H1 (cell line): ENCODE measurements around the gene CBL. TPM values are rescaled to one million over a fixed set of nuclear protein-coding genes. Genes with fewer than 3 reads are reported as not detected.

Experiments
- CTCF ChIA-PET: fragments of 300-600 bp; sonication (Branson Sonifier 250); formaldehyde crosslinking; loops from one replicate; lab custom pipeline; 2021; ENCODE audit not compliant: partially characterized antibody; lab: Charles Lee
- POLR2A ChIA-PET: fragments of 300-600 bp; sonication (Branson Sonifier 250); formaldehyde crosslinking; loops from one replicate; lab custom pipeline; 2021; ENCODE audit warnings: inconsistent platforms; ENCODE audit not compliant: partially characterized antibody; lab: Charles Lee
- DNase-seq, 2 experiments: peaks; one replicate each; pipeline versions ENCODE4 v3.0.0 to v3.0.0-alpha.2; 2010 to 2022; ENCODE audit warnings: low spot score in 2 of 2, low read depth in 1 of 2, mixed read lengths in 1 of 2
- FAIRE-seq: peaks from 2 replicates; lab custom pipeline; 2011; peaks lifted over from hg19 to GRCh38; lab: Jason Lieb, UNC
- H2AFZ ChIP-seq: 2 replicates; pipeline ENCODE4 v1.8.1; 2012; ENCODE audit warnings: low read length, inconsistent platforms
- H2AK5ac ChIP-seq: 2 replicates; pipeline ENCODE4 v1.6.1; 2013; ENCODE audit warnings: low read depth, low read length
- H2BK120ac ChIP-seq: replicated peaks from 2 replicates; pipeline ENCODE3; 2013; ENCODE audit warnings: low read depth, low read length, inconsistent platforms
- H2BK12ac ChIP-seq: 2 replicates; pipeline ENCODE4 v1.6.1; 2013; ENCODE audit warnings: low read depth, low read length
- H2BK15ac ChIP-seq: 2 replicates; pipeline ENCODE4 v1.6.1; 2013; ENCODE audit warnings: low read length
- H2BK20ac ChIP-seq: 2 replicates; pipeline ENCODE4 v1.6.1; 2013; ENCODE audit warnings: low read length
- H2BK5ac ChIP-seq: 2 replicates; pipeline ENCODE4 v1.6.1; 2013; ENCODE audit warnings: low read depth, low read length
- H3K14ac ChIP-seq: 2 replicates; pipeline ENCODE4 v1.6.1; 2013; ENCODE audit warnings: inconsistent platforms; ENCODE audit not compliant: insufficient read length
- H3K18ac ChIP-seq: 2 replicates; pipeline ENCODE4 v1.6.1; 2013; ENCODE audit warnings: low read length; ENCODE audit errors: extremely low read depth
- H3K23ac ChIP-seq: 2 replicates; pipeline ENCODE4 v1.6.1; 2013; ENCODE audit warnings: inconsistent platforms; ENCODE audit not compliant: insufficient read length
- H3K23me2 ChIP-seq: 2 replicates; pipeline ENCODE4 v1.6.1; 2013; ENCODE audit warnings: low read depth, low read length
- H3K27ac ChIP-seq: 2 replicates; pipeline ENCODE4 v1.6.1; 2011; ENCODE audit warnings: low read depth, low read length, inconsistent platforms
- H3K27me3 ChIP-seq, 4 experiments: replicated peaks in 1 of 4; 1 replicate in 1 of 4; 2 replicates in 3 of 4; pipeline versions ENCODE4 v1.6.1 to v1.8.1; 2011 to 2013; ENCODE audit warnings: low read length in 3 of 4, mild to moderate bottlenecking in 3 of 4, inconsistent platforms in 2 of 4, mixed read lengths in 2 of 4, moderate library complexity in 1 of 4; ENCODE audit not compliant: control insufficient read depth in 3 of 4, insufficient read depth in 3 of 4; ENCODE audit errors: extremely low read depth in 1 of 4
- H3K36me3 ChIP-seq, 4 experiments: 2 replicates each; pipeline versions ENCODE4 v1.6.1 to v1.8.1; 2011 to 2013; ENCODE audit warnings: mild to moderate bottlenecking in 4 of 4, low read length in 3 of 4, moderate library complexity in 2 of 4, control low read depth in 1 of 4, inconsistent platforms in 1 of 4; ENCODE audit not compliant: insufficient read depth in 4 of 4, control insufficient read depth in 2 of 4
- H3K4ac ChIP-seq: replicated peaks from 2 replicates; pipeline ENCODE3; 2013; ENCODE audit warnings: low read length, low read depth, mixed read lengths, inconsistent platforms; ENCODE audit not compliant: insufficient read length
- H3K4me1 ChIP-seq, 4 experiments: replicated peaks in 1 of 4; 1 replicate in 1 of 4; 2 replicates in 3 of 4; pipeline versions ENCODE4 v1.6.1 to v1.8.1; 2011 to 2013; ENCODE audit warnings: low read length in 3 of 4, inconsistent platforms in 2 of 4, mixed read lengths in 1 of 4; ENCODE audit not compliant: insufficient read depth in 4 of 4, control insufficient read depth in 3 of 4
- H3K4me2 ChIP-seq, 2 experiments: 2 replicates each; pipeline versions ENCODE4 v1.6.1 to v1.8.1; 2011 to 2013; ENCODE audit warnings: low read depth in 2 of 2, low read length in 2 of 2, control low read depth in 1 of 2, inconsistent platforms in 1 of 2, mild to moderate bottlenecking in 1 of 2; ENCODE audit not compliant: insufficient read depth in 1 of 2
- H3K4me3 ChIP-seq, 4 experiments: fragments of 200-600, 300-600 bp in 1 of 4; sonication (generic), shearing (Covaris generic), sonication (Bioruptor Twin) in 1 of 4; 2 replicates each; pipeline versions ENCODE4 v1.5.1 to v1.8.1; 2011 to 2016; ENCODE audit warnings: low read length in 4 of 4, low read depth in 3 of 4, control low read depth in 2 of 4, inconsistent platforms in 2 of 4, mild to moderate bottlenecking in 2 of 4, mixed read lengths in 1 of 4, moderate library complexity in 1 of 4; ENCODE audit not compliant: insufficient read depth in 2 of 4; ENCODE audit errors: extremely low read depth in 1 of 4
- H3K56ac ChIP-seq: replicated peaks from 2 replicates; pipeline ENCODE3; 2013; ENCODE audit warnings: low read depth, mild to moderate bottlenecking, mixed read lengths, low read length, inconsistent platforms; ENCODE audit not compliant: insufficient read length
- H3K79me1 ChIP-seq: 2 replicates; pipeline ENCODE4 v1.6.1; 2013; ENCODE audit warnings: low read depth, low read length, control low read depth
- H3K79me2 ChIP-seq, 2 experiments: 2 replicates each; pipeline versions ENCODE4 v1.6.1 to v1.8.1; 2012 to 2013; ENCODE audit warnings: low read length in 2 of 2, mild to moderate bottlenecking in 2 of 2, inconsistent platforms in 1 of 2; ENCODE audit not compliant: insufficient read depth in 2 of 2, control insufficient read depth in 1 of 2
- H3K9ac ChIP-seq, 4 experiments: replicated peaks in 1 of 4; 1 replicate in 1 of 4; 2 replicates in 3 of 4; pipeline versions ENCODE4 v1.6.1 to v1.8.1; 2011 to 2013; ENCODE audit warnings: low read depth in 3 of 4, low read length in 3 of 4, control low read depth in 2 of 4, mild to moderate bottlenecking in 2 of 4, moderate library complexity in 2 of 4, inconsistent platforms in 1 of 4; ENCODE audit errors: extremely low read depth in 1 of 4
- H3K9me3 ChIP-seq, 2 experiments: 2 replicates each; pipeline versions ENCODE4 v1.6.1 to v1.8.1; 2012 to 2013; ENCODE audit warnings: mild to moderate bottlenecking in 2 of 2, moderate library complexity in 2 of 2, control low read depth in 1 of 2, inconsistent platforms in 1 of 2, low read depth in 1 of 2, low read length in 1 of 2, mixed read lengths in 1 of 2; ENCODE audit not compliant: insufficient read depth in 2 of 2
- H4K20me1 ChIP-seq, 2 experiments: replicated peaks in 1 of 2; 2 replicates each; pipeline versions ENCODE3 to v1.8.1; 2011 to 2013; ENCODE audit warnings: inconsistent platforms in 2 of 2, low read length in 2 of 2, mild to moderate bottlenecking in 1 of 2; ENCODE audit not compliant: insufficient read depth in 2 of 2, control insufficient read depth in 1 of 2
- H4K5ac ChIP-seq: 2 replicates; pipeline ENCODE4 v1.6.1; 2013; ENCODE audit warnings: low read length, low read depth, mixed read lengths, inconsistent platforms; ENCODE audit not compliant: insufficient read length
- H4K8ac ChIP-seq: 2 replicates; pipeline ENCODE4 v1.8.0; 2013; ENCODE audit warnings: mild to moderate bottlenecking, moderate library complexity, low read length, inconsistent platforms; ENCODE audit not compliant: insufficient read depth; ENCODE audit errors: extremely low read depth
- H4K91ac ChIP-seq: replicated peaks from 2 replicates; pipeline ENCODE3; 2013; ENCODE audit warnings: low read length, mixed read lengths, inconsistent platforms; ENCODE audit not compliant: insufficient read length
- ASH2L ChIP-seq: fragments of 200-600, 300-600 bp; sonication (generic); IDR thresholded peaks from one replicate; pipeline ENCODE4 v1.7.1; 2017; ENCODE audit warnings: low read length
- ATF2 ChIP-seq: IDR thresholded peaks from 2 replicates; pipeline ENCODE4 v1.6.1; 2012; ENCODE audit warnings: low read length, inconsistent platforms
- CBX8 ChIP-seq: fragments of 300-800, 300-1000 bp; sonication (generic); IDR thresholded peaks from 2 replicates; pipeline ENCODE4 v1.7.1; 2016; ENCODE audit warnings: low read depth, low read length, borderline replicate concordance
- CHD1 ChIP-seq: IDR thresholded peaks from 2 replicates; pipeline ENCODE4 v1.6.1; 2012; ENCODE audit warnings: low read depth, low read length, improper control_type of control experiment
- CHD2 ChIP-seq: IDR thresholded peaks from 2 replicates; pipeline ENCODE4 v1.6.1; 2012; ENCODE audit warnings: low read length, improper control_type of control experiment
- E2F6 ChIP-seq: IDR thresholded peaks from 2 replicates; pipeline ENCODE4 v1.6.1; 2012; ENCODE audit warnings: inconsistent platforms
- FOSL1 ChIP-seq: IDR thresholded peaks from 2 replicates; pipeline ENCODE4 v1.6.1; 2011; ENCODE audit warnings: mild to moderate bottlenecking, low read depth, low read length, moderate library complexity; ENCODE audit not compliant: insufficient read depth
- POLR2A ChIP-seq, 2 experiments: IDR thresholded peaks; 1 replicate in 1 of 2; 2 replicates in 1 of 2; pipeline ENCODE4 v1.6.1; 2011; ENCODE audit warnings: low read depth in 2 of 2, low read length in 2 of 2, mild to moderate bottlenecking in 2 of 2; ENCODE audit errors: control extremely low read depth in 1 of 2
- POLR2AphosphoS5 ChIP-seq: IDR thresholded peaks from 2 replicates; pipeline ENCODE4 v1.6.1; 2011; ENCODE audit warnings: low read depth, low read length
- RBBP5 ChIP-seq: IDR thresholded peaks from 2 replicates; pipeline ENCODE4 v1.7.1; 2012; ENCODE audit warnings: low read depth, mild to moderate bottlenecking, inconsistent platforms, low read length, moderate library complexity, borderline replicate concordance
- TAF7 ChIP-seq: optimal IDR thresholded peaks from 2 replicates; pipeline ENCODE3; 2011; ENCODE audit warnings: low read depth, mild to moderate bottlenecking, inconsistent platforms, low read length, moderate library complexity, borderline replicate concordance
- TBP ChIP-seq: IDR thresholded peaks from 2 replicates; pipeline ENCODE4 v1.6.1; 2011; ENCODE audit warnings: low read depth, low read length, improper control_type of control experiment
- WGBS, 2 experiments: shearing (Covaris generic) in 1 of 2; methylation state at CpG; one replicate each; pipeline versions ENCODE4 v1.1.6 to v1.1.7; 2013 to 2015; ENCODE audit warnings: low lambda C conversion rate in 2 of 2, mixed read lengths in 2 of 2, inconsistent platforms in 1 of 2, low coverage in 1 of 2, missing lambda C conversion rate in 1 of 2; ENCODE audit not compliant: insufficient replicate concordance in 2 of 2, insufficient coverage in 1 of 2, insufficient read length in 1 of 2; ENCODE audit errors: extremely low coverage in 1 of 2, missing lambda C conversion rate in 1 of 2; 5-methylcytosine and 5-hydroxymethylcytosine counted together
- polyA plus RNA-seq, 7 experiments: library from polyadenylated mRNA; depleted of rRNA in 3 of 7; stranded (reverse) in 5 of 7; unstranded in 2 of 7; fragments of >200 nt in 5 of 7; fragments of 200-250 nt in 2 of 7; gene quantifications; 1 replicate in 5 of 7; 2 replicates in 1 of 7; 4 replicates in 1 of 7; pipeline versions ENCODE4 v1.2.1 to v1.2.3, GENCODE V29; 2011 to 2013; ENCODE audit warnings: missing spikeins in 2 of 7, mixed read lengths in 2 of 7
- total RNA-seq: library from RNA; stranded (reverse); fragmentation: NEBNext Ultra II Directional; extraction: Animal tissue kit (Norgen Biotek cat#: 25700); gene quantifications from 2 replicates; pipeline ENCODE4 v1.2.1, GENCODE V29; 2021

The CBL gene
- total and polyA plus RNA-seq, 2 of the 8 experiments (the other 6 are each of a cell fraction or from before 2014, with no cell fraction given), result 23.1 to 57.8 TPM

- Histone ChIP-seq H4K8ac (no peak overlapping the region), H2BK120ac (no peak overlapping the region), H3K23ac (no peak overlapping the region), H4K5ac (no peak overlapping the region), H3K4me1 (no peaks in the 10 kb centered on the region), H3K4me2 (no peak overlapping the region), H3K14ac (no peak overlapping the region), H4K20me1 (peaks cover 0 to 3% of the 10 kb centered on the region in 2 experiments), H2BK20ac (no peak overlapping the region), H3K9ac (no peak overlapping the region), H3K23me2 (peaks cover 2% of the 10 kb centered on the region; the same call in 1 of the 2 replicates), H3K79me1 (peaks cover 3% of the 10 kb centered on the region; the same call in 1 of the 2 replicates), H3K18ac (no peak overlapping the region), H2BK5ac (no peak overlapping the region), H3K4ac (no peak overlapping the region), H3K4me3 (no peak overlapping the region), H3K56ac (no peak overlapping the region), H2BK12ac (no peak overlapping the region), H3K27me3 (no peaks in the 10 kb centered on the region), H2BK15ac (no peak overlapping the region), H4K91ac (no peak overlapping the region), H3K79me2 (no peaks in the 10 kb centered on the region), H3K36me3 (peaks cover 5 to 50% (median 28%) of the 10 kb centered on the region in 4 experiments), H3K27ac (no peak overlapping the region), H2AFZ (no peak overlapping the region), H3K9me3 (no peaks in the 10 kb centered on the region), H2AK5ac (no peak overlapping the region)
- TF ChIP-seq CBX8 (no peak), POLR2AphosphoS5 (no peak), CHD2 (no peak), ATF2 (no peak), E2F6 (no peak), POLR2A (IDR thresholded peaks at IDR 0.05; ENCODE audit: control extremely low read depth in 1 of 2, low read depth in 2 of 2, low read length in 2 of 2) (no peak), TAF7 (no peak), FOSL1 (no peak), CHD1 (no peak), TBP (no peak), RBBP5 (no peak), ASH2L (no peak)
- POLR2A ChIA-PET, result interaction anchor here (0.6 to 1.6 kb wide), 4 partner anchors 13 to 114 kb away, joined by 3 to 4 read pairs (median 4); partner anchors contain the start of gene NLRX1
- WGBS, 2 experiments, result 99% methylated on average over 7 of the region's 7 CpGs; no CpG with 5 or more reads in 1 of the 2 experiments
- DNase-seq (no peak), FAIRE-seq (no peak)
- CTCF ChIA-PET, result interaction anchor here (0.7 to 2.8 kb wide), 9 partner anchors 22 to 113 kb away, joined by 3 to 10 read pairs (median 4); no protein-coding TSS in a partner anchor
Observed at GRCh38 chr11:119282495-119282894, 76.4 kb downstream of the CBL start.
